T-helper 1 cell treated with Interleukin-12 subunit alpha and Interleukin-12 subunit beta and Interleukin-4 antibody, amounts not matched to agents 30 μg/mL and 1 μg/mL, for 36 hours (primary cell): ENCODE measurements around the gene DKC1.
A peak's percentile ranks its signal among the peaks of the same experiment; 100 is the strongest.

ENCODE experiments used
- H3K27ac Mint-ChIP-seq: one replicate; pipeline ENCODE4 v1.8.0; 2021; ENCODE audit warnings: mild to moderate bottlenecking, mixed read lengths
- H3K27me3 Mint-ChIP-seq: one replicate; pipeline ENCODE4 v1.8.0; 2021; ENCODE audit warnings: low read depth, mixed read lengths
- H3K36me3 Mint-ChIP-seq: one replicate; pipeline ENCODE4 v1.8.0; 2021; ENCODE audit warnings: low read depth, mixed read lengths
- H3K4me1 Mint-ChIP-seq: one replicate; pipeline ENCODE4 v1.8.0; 2021; ENCODE audit warnings: low read depth, mixed read lengths
- H3K4me3 Mint-ChIP-seq: one replicate; pipeline ENCODE4 v1.8.0; 2021; ENCODE audit warnings: mild to moderate bottlenecking, moderate library complexity, mixed read lengths
- H3K9me3 Mint-ChIP-seq: one replicate; pipeline ENCODE4 v1.8.0; 2021; ENCODE audit warnings: mixed read lengths

DKC1 gene

GRCh38 chrX:154751203-154751668, 11.4 kb upstream of the DKC1 start:
- Mint-ChIP-seq H3K4me1 (peaks cover 15% of the 10 kb centered on the region), H3K27me3 (peaks cover 13% of the 10 kb centered on the region), H3K9me3 (no peaks in the 10 kb centered on the region), H3K36me3 (peaks cover 2% of the 10 kb centered on the region), H3K27ac (peak overlapping the region; percentile 80), H3K4me3 (peak overlapping the region; percentile 80)

- H3K4me1 Mint-ChIP-seq = peaks cover 13% of the 10 kb centered on the region
- peak overlapping the region; percentile 80 for H3K27ac Mint-ChIP-seq
- H3K27me3 Mint-ChIP-seq = peaks cover 13% of the 10 kb centered on the region
- H3K36me3 Mint-ChIP-seq = no peaks in the 10 kb centered on the region
- H3K4me3 Mint-ChIP-seq = peak overlapping the region; percentile 80
- H3K9me3 Mint-ChIP-seq = no peaks in the 10 kb centered on the region
Measured at GRCh38 chrX:154751669-154752271, 10.9 kb upstream of the DKC1 start.

- Mint-ChIP-seq H3K9me3 (no peaks in the 10 kb centered on the region), H3K27me3 (no peaks in the 10 kb centered on the region), H3K36me3 (no peaks in the 10 kb centered on the region), H3K4me3 (no peak overlapping the region), H3K27ac (no peak overlapping the region), H3K4me1 (peaks cover 12% of the 10 kb centered on the region)
Measured at GRCh38 chrX:154758696-154759095, 4.0 kb upstream of the DKC1 start.

- Mint-ChIP-seq H3K36me3 (peaks cover 17% of the 10 kb centered on the region), H3K4me1 (peaks cover 21% of the 10 kb centered on the region), H3K27ac (peak overlapping the region; percentile 94), H3K4me3 (peak overlapping the region; percentile 87), H3K27me3 (no peaks in the 10 kb centered on the region), H3K9me3 (no peaks in the 10 kb centered on the region)
Measured at GRCh38 chrX:154761977-154762536, 607 bp upstream of the DKC1 start.

GRCh38 chrX:154774622-154775021, 12.0 kb downstream of the DKC1 start:
- H3K9me3 Mint-ChIP-seq = no peaks in the 10 kb centered on the region
- H3K27me3 Mint-ChIP-seq = no peaks in the 10 kb centered on the region
- H3K4me1 Mint-ChIP-seq = peaks cover 8% of the 10 kb centered on the region
- peaks cover 40% of the 10 kb centered on the region for H3K36me3 Mint-ChIP-seq
- H3K27ac Mint-ChIP-seq = no peak overlapping the region
- H3K4me3 Mint-ChIP-seq = no peak overlapping the region

- Mint-ChIP-seq H3K4me1 (peaks cover 8% of the 10 kb centered on the region), H3K36me3 (peaks cover 38% of the 10 kb centered on the region), H3K4me3 (no peak overlapping the region), H3K27ac (no peak overlapping the region), H3K9me3 (no peaks in the 10 kb centered on the region), H3K27me3 (no peaks in the 10 kb centered on the region)
Measured at GRCh38 chrX:154775419-154776349, 13.0 kb downstream of the DKC1 start.

GRCh38 chrX:154776753-154777152, 14.1 kb downstream of the DKC1 start:
- Mint-ChIP-seq H3K4me1 (peaks cover 5% of the 10 kb centered on the region), H3K27ac (no peak overlapping the region), H3K9me3 (no peaks in the 10 kb centered on the region), H3K4me3 (no peak overlapping the region), H3K27me3 (no peaks in the 10 kb centered on the region), H3K36me3 (peaks cover 36% of the 10 kb centered on the region)

GRCh38 chrX:154779261-154779660, 16.6 kb downstream of the DKC1 start:
- Mint-ChIP-seq H3K27me3 (no peaks in the 10 kb centered on the region), H3K4me3 (no peak overlapping the region), H3K4me1 (peaks cover 13% of the 10 kb centered on the region), H3K27ac (no peak overlapping the region), H3K36me3 (peaks cover 28% of the 10 kb centered on the region), H3K9me3 (no peaks in the 10 kb centered on the region)

- Mint-ChIP-seq H3K4me3 (no peak overlapping the region), H3K27me3 (no peaks in the 10 kb centered on the region), H3K9me3 (no peaks in the 10 kb centered on the region), H3K27ac (no peak overlapping the region), H3K4me1 (peaks cover 23% of the 10 kb centered on the region), H3K36me3 (peaks cover 22% of the 10 kb centered on the region)
Measured at GRCh38 chrX:154780968-154781367, 18.3 kb downstream of the DKC1 start.

- no peaks in the 10 kb centered on the region for H3K9me3 Mint-ChIP-seq
- H3K4me3 Mint-ChIP-seq = peak overlapping the region; percentile 52
- H3K27ac Mint-ChIP-seq = peak overlapping the region; percentile 73
- peaks cover 18% of the 10 kb centered on the region for H3K36me3 Mint-ChIP-seq
- peaks cover 25% of the 10 kb centered on the region for H3K4me1 Mint-ChIP-seq
- H3K27me3 Mint-ChIP-seq = no peaks in the 10 kb centered on the region
Measured at GRCh38 chrX:154784149-154784995, 21.7 kb downstream of the DKC1 start.

GRCh38 chrX:154785716-154786115, 23.1 kb downstream of the DKC1 start:
- Mint-ChIP-seq H3K27ac (no peak overlapping the region), H3K9me3 (no peaks in the 10 kb centered on the region), H3K27me3 (no peaks in the 10 kb centered on the region), H3K36me3 (peaks cover 18% of the 10 kb centered on the region), H3K4me1 (peaks cover 25% of the 10 kb centered on the region), H3K4me3 (no peak overlapping the region)

GRCh38 chrX:154791467-154791866, 28.8 kb downstream of the DKC1 start:
- peaks cover 10% of the 10 kb centered on the region for H3K4me1 Mint-ChIP-seq
- H3K9me3 Mint-ChIP-seq = no peaks in the 10 kb centered on the region
- H3K27ac Mint-ChIP-seq = no peak overlapping the region
- H3K36me3 Mint-ChIP-seq = peaks cover 18% of the 10 kb centered on the region
- no peaks in the 10 kb centered on the region for H3K27me3 Mint-ChIP-seq
- H3K4me3 Mint-ChIP-seq = no peak overlapping the region

GRCh38 chrX:154791939-154792338, 29.3 kb downstream of the DKC1 start:
- no peaks in the 10 kb centered on the region for H3K9me3 Mint-ChIP-seq
- no peaks in the 10 kb centered on the region for H3K27me3 Mint-ChIP-seq
- no peak overlapping the region for H3K27ac Mint-ChIP-seq
- H3K36me3 Mint-ChIP-seq = peaks cover 17% of the 10 kb centered on the region
- peaks cover 13% of the 10 kb centered on the region for H3K4me1 Mint-ChIP-seq
- H3K4me3 Mint-ChIP-seq = no peak overlapping the region
